ENCODE measurements around the gene SMIM12.
"Not testable (repeated sequence)": the region's sequence is repeated elsewhere in the genome, so short reads cannot be mapped to it uniquely, and the experiment has no call there.

The SMIM12 gene

GRCh38 chr1:34822202-34822601 lies 37.3 kb downstream of the SMIM12 start:
- H3K9me2 ChIP-seq (replicated peaks; ENCODE audit: insufficient read depth, low read length), result no peaks in the 10 kb centered on the region
- no peak overlapping the region for H3K4me2 ChIP-seq (ENCODE audit: low read depth, low read length)
- H3K4me3 ChIP-seq (ENCODE audit: low read length), result no peak overlapping the region
- no peaks in the 10 kb centered on the region for H4K20me1 ChIP-seq (ENCODE audit: insufficient read depth, low read length)
- no peak overlapping the region for H2AFZ ChIP-seq (ENCODE audit: low read length)
- H3K9ac ChIP-seq (ENCODE audit: low read length), result no peak overlapping the region
- no peaks in the 10 kb centered on the region for H3K9me3 ChIP-seq (replicated peaks; ENCODE audit: insufficient read depth, low read length)
- H3F3A ChIP-seq (ENCODE audit: insufficient read depth, low read length), result no peaks in the 10 kb centered on the region
- DNase-seq, result no peak
- H3K4me1 ChIP-seq (ENCODE audit: low read length), result no peaks in the 10 kb centered on the region
- H3K79me2 ChIP-seq (ENCODE audit: low read length), result no peaks in the 10 kb centered on the region
- H3K36me3 ChIP-seq (replicated peaks; ENCODE audit: insufficient read depth, low read length), result no peaks in the 10 kb centered on the region
- H3K27ac ChIP-seq (ENCODE audit: low read length), result no peak overlapping the region
- TF ChIP-seq EZH2 (optimal IDR thresholded peaks at IDR 0.05; ENCODE audit: low read depth, low read length) (no peak), EZH2phosphoT487 (IDR thresholded peaks at IDR 0.05; ENCODE audit: low read length) (no peak), CTCF (IDR thresholded peaks at IDR 0.05; ENCODE audit: low read length) (no peak)
- no peaks in the 10 kb centered on the region for H3K27me3 ChIP-seq (replicated peaks; ENCODE audit: insufficient read depth, low read length)

- DNase-seq; H3K36me3 ChIP-seq (replicated peaks; ENCODE audit: insufficient read depth, low read length); H3K9ac ChIP-seq (ENCODE audit: low read length); H3F3A ChIP-seq (ENCODE audit: insufficient read depth, low read length); H4K20me1 ChIP-seq (ENCODE audit: insufficient read depth, low read length); H3K4me2 ChIP-seq (ENCODE audit: low read depth, low read length); H3K9me2 ChIP-seq (replicated peaks; ENCODE audit: insufficient read depth, low read length); H3K4me3 ChIP-seq (ENCODE audit: low read length); H3K4me1 ChIP-seq (ENCODE audit: low read length); H2AFZ ChIP-seq (ENCODE audit: low read length); H3K27me3 ChIP-seq (replicated peaks; ENCODE audit: insufficient read depth, low read length); H3K79me2 ChIP-seq (ENCODE audit: low read length); H3K27ac ChIP-seq (ENCODE audit: low read length); H3K9me3 ChIP-seq (replicated peaks; ENCODE audit: insufficient read depth, low read length): not testable (repeated sequence)
Observed at GRCh38 chr1:34818862-34819261, 40.7 kb downstream of the SMIM12 start.

- Histone ChIP-seq H3K4me1 (ENCODE audit: low read length) (no peaks in the 10 kb centered on the region), H3K9me3 (replicated peaks; ENCODE audit: insufficient read depth, low read length) (no peaks in the 10 kb centered on the region), H3K36me3 (replicated peaks; ENCODE audit: insufficient read depth, low read length) (no peaks in the 10 kb centered on the region), H2AFZ (ENCODE audit: low read length) (no peak overlapping the region), H3K4me2 (ENCODE audit: low read depth, low read length) (no peak overlapping the region), H3F3A (ENCODE audit: insufficient read depth, low read length) (no peaks in the 10 kb centered on the region), H3K79me2 (ENCODE audit: low read length) (no peaks in the 10 kb centered on the region), H3K9ac (ENCODE audit: low read length) (no peak overlapping the region), H3K9me2 (replicated peaks; ENCODE audit: insufficient read depth, low read length) (no peaks in the 10 kb centered on the region), H3K27ac (ENCODE audit: low read length) (no peak overlapping the region), H3K4me3 (ENCODE audit: low read length) (no peak overlapping the region), H4K20me1 (ENCODE audit: insufficient read depth, low read length) (no peaks in the 10 kb centered on the region), H3K27me3 (replicated peaks; ENCODE audit: insufficient read depth, low read length) (no peaks in the 10 kb centered on the region)
- TF ChIP-seq EZH2 (optimal IDR thresholded peaks at IDR 0.05; ENCODE audit: low read depth, low read length) (no peak), CTCF (IDR thresholded peaks at IDR 0.05; ENCODE audit: low read length) (no peak), EZH2phosphoT487 (IDR thresholded peaks at IDR 0.05; ENCODE audit: low read length) (no peak)
- DNase-seq, result no peak
Observed at GRCh38 chr1:34816778-34817177, 42.8 kb downstream of the SMIM12 start.

- H3K4me2 ChIP-seq (ENCODE audit: low read depth, low read length), result no peak overlapping the region
- H3K27ac ChIP-seq (ENCODE audit: low read length), result no peak overlapping the region
- no peaks in the 10 kb centered on the region for H3K27me3 ChIP-seq (replicated peaks; ENCODE audit: insufficient read depth, low read length)
- no peaks in the 10 kb centered on the region for H3K36me3 ChIP-seq (replicated peaks; ENCODE audit: insufficient read depth, low read length)
- H3K4me1 ChIP-seq (ENCODE audit: low read length), result no peaks in the 10 kb centered on the region
- no peak for TF ChIP-seq EZH2phosphoT487 (IDR thresholded peaks at IDR 0.05; ENCODE audit: low read length)
- TF ChIP-seq CTCF (IDR thresholded peaks at IDR 0.05; ENCODE audit: low read length), result no peak
- TF ChIP-seq EZH2 (optimal IDR thresholded peaks at IDR 0.05; ENCODE audit: low read depth, low read length), result no peak
- H3K9me3 ChIP-seq (replicated peaks; ENCODE audit: insufficient read depth, low read length), result no peaks in the 10 kb centered on the region
- DNase-seq, result no peak
- H3K9ac ChIP-seq (ENCODE audit: low read length), result no peak overlapping the region
- no peak overlapping the region for H2AFZ ChIP-seq (ENCODE audit: low read length)
- no peak overlapping the region for H3K4me3 ChIP-seq (ENCODE audit: low read length)
- H3K79me2 ChIP-seq (ENCODE audit: low read length), result no peaks in the 10 kb centered on the region
- H4K20me1 ChIP-seq (ENCODE audit: insufficient read depth, low read length), result no peaks in the 10 kb centered on the region
- H3K9me2 ChIP-seq (replicated peaks; ENCODE audit: insufficient read depth, low read length), result no peaks in the 10 kb centered on the region
- no peaks in the 10 kb centered on the region for H3F3A ChIP-seq (ENCODE audit: insufficient read depth, low read length)
Observed at GRCh38 chr1:34816332-34816731, 43.2 kb downstream of the SMIM12 start.

- not testable (repeated sequence) for H3K4me2 ChIP-seq (ENCODE audit: low read depth, low read length); H3K9ac ChIP-seq (ENCODE audit: low read length); DNase-seq; H3K27me3 ChIP-seq (replicated peaks; ENCODE audit: insufficient read depth, low read length); H3K9me2 ChIP-seq (replicated peaks; ENCODE audit: insufficient read depth, low read length); H4K20me1 ChIP-seq (ENCODE audit: insufficient read depth, low read length); H2AFZ ChIP-seq (ENCODE audit: low read length); H3K4me3 ChIP-seq (ENCODE audit: low read length); H3K36me3 ChIP-seq (replicated peaks; ENCODE audit: insufficient read depth, low read length); H3K4me1 ChIP-seq (ENCODE audit: low read length); H3K9me3 ChIP-seq (replicated peaks; ENCODE audit: insufficient read depth, low read length); H3K27ac ChIP-seq (ENCODE audit: low read length); H3F3A ChIP-seq (ENCODE audit: insufficient read depth, low read length); H3K79me2 ChIP-seq (ENCODE audit: low read length)
Observed at GRCh38 chr1:34810781-34811180, 48.8 kb downstream of the SMIM12 start.
